GM19452 (cell line): ENCODE measurements around the gene SCARB1.
"Not testable (repeated sequence)": the region's sequence is repeated elsewhere in the genome, so short reads cannot be mapped to it uniquely, and the experiment has no call there.

Experiments used
- ATAC-seq: cut with Tn5 transposase; IDR thresholded peaks from one replicate; pipeline ENCODE4 v1.9.1; 2021; ENCODE audit not compliant: unreplicated experiment

Gene SCARB1

GRCh38 chr12:124863416-124864325, at the start of gene SCARB1:
Gene SCARB1, minus strand, starts transcription at chr12:124863864. Its CDS starts 144 bp downstream, at chr12:124863720.
- ATAC-seq, result peak; percentile 77

DNA sequence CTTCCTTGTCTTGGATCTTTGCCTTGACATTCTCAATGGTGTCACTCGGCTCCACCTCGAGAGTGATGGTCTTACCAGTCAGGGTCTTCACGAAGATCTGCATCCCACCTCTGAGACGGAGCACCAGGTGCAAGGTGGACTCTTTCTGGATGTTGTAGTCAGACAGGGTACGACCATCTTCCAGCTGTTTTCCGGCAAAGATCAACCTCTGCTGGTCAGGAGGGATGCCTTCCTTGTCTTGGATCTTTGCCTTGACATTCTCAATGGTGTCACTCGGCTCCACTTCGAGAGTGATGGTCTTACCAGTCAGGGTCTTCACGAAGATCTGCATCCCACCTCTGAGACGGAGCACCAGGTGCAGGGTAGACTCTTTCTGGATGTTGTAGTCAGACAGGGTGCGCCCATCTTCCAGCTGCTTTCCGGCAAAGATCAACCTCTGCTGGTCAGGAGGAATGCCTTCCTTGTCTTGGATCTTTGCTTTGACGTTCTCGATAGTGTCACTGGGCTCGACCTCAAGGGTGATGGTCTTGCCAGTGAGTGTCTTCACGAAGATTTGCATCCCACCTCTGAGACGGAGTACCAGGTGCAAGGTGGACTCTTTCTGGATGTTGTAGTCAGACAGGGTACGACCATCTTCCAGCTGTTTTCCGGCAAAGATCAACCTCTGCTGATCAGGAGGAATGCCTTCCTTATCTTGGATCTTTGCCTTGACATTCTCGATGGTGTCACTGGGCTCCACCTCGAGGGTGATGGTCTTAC, 49.0 kb upstream of the SCARB1 start:
- ATAC-seq, result not testable (repeated sequence)

DNA sequence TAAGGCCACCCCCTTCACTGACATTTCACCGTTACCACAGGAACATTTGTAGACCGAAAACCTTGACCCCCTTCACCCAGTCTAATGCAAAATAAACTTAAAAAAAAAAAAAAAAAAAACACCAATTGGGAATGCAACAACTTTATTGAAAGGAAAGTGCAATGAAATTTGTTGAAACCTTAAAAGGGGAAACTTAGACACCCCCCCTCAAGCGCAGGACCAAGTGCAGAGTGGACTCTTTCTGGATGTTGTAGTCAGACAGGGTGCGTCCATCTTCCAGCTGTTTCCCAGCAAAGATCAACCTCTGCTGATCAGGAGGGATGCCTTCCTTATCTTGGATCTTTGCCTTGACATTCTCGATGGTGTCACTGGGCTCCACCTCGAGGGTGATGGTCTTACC, 47.9 kb upstream of the SCARB1 start:
- ATAC-seq, result not testable (repeated sequence)

- ATAC-seq, result no peak
Observed at GRCh38 chr12:124910561-124911478, 47.2 kb upstream of the SCARB1 start.

DNA sequence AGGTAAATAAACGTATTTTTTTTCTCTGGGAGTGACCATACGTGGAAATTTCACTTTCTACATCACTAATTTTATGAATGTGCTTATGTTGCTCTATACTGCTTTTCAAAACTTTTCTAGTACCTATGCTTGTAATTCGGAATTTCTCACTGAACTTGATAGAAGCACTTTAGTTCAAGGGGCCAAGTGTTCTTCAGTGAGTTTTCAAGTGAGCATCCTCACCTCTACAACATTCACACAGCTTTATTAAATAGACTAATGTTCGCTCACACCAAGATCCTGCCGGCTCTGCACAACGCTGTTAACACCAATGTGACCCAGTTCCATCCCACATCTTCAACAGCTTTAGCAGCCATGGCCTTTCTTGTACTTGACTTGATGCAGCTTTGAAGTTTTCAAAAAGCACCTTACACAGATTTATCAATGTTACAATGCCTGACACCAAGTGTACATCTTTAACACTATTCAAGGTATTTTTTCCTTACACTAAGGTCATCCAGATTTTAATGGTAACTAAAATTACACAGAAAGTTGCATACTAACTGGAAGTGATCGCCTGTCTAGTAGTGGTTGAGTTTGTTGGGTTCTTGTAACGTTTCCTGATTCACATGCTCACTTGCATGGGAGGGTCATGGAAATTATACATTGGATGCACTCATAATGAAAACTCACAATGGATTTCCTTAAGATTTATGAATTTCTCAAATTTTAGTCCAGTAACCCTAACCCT, 46.3 kb upstream of the SCARB1 start:
- ATAC-seq, result no peak

GRCh38 chr12:124906606-124907261, 43.1 kb upstream of the SCARB1 start:
- ATAC-seq, result peak; percentile 61

DNA sequence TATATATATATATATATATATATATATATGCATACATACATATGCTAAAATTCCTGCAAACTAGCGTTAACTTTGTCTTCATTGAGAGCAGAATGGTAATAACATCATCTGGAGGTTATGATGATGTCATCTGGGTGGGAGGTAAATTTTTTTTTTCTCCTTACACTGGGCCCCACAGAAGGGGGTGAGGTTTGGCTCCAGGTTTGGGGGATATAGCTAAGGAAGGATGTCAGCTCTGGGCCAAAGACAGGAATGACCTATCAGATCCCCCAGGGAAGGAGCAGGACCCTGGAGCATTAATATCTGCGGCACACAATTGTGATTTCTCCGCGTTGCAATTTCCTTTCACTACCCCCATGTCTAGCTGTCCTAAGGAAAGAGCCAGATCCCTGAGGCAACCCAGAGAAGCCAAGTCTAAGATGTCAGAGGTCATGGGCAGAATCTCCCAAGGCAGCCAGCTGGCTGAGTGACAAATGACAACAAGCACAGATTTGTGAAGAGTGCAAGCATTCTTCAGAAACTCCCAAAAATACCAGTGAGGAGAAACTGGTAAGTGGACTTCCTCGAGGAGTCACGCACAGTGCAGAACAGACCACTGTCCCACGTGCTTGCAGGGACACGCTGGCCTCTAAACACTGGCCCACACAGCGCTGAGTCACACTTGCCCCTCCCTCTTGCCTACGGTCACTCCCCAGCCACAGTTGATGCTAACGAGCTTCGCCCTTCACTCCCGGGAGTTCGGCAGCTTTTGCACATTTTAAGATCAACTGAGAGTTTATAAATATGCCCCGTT, 40.8 kb upstream of the SCARB1 start:
- no peak for ATAC-seq

- ATAC-seq, result no peak
Observed at GRCh38 chr12:124902916-124903315, 39.3 kb upstream of the SCARB1 start.

DNA sequence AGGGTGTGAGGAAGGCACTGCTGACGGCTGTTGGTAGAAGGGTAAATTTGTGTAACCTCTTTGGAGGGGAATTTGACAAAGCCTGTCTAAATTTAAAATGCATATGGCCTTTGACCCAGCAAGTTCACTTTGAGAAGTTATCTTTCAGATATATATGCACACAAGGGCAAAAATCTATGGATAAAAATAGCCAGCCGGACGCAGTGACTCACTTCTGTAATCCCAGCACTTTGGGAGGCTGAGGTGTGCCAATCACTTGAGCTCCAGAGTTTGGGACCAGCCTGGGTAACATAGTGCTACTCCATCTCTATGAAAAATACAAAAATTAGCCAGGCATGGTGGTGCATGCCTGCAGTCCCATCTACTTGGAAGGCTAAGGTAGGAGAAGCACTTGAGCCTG, 37.3 kb upstream of the SCARB1 start:
- no peak for ATAC-seq

DNA sequence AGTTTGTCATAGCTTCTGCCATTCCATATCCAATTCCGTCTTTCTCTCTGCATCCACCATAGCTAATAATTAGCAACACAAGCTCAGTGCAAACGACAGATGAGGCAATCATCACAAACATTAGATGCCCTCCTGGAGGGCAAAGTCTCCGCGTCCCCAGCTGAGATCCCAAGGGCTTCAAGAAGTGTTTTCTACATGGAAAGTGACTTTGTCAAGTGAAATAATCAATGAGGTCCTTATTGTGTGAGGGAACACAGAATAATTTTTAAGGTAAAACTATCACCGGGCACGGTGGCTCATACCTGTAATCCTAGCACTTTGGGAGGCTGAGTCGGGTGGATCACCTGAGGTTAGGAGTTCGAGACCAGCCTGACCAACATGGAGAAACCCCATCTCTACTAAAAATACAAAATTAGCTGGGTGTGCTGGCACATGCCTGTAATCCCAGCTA, 36.7 kb upstream of the SCARB1 start:
- ATAC-seq, result not testable (repeated sequence)

DNA sequence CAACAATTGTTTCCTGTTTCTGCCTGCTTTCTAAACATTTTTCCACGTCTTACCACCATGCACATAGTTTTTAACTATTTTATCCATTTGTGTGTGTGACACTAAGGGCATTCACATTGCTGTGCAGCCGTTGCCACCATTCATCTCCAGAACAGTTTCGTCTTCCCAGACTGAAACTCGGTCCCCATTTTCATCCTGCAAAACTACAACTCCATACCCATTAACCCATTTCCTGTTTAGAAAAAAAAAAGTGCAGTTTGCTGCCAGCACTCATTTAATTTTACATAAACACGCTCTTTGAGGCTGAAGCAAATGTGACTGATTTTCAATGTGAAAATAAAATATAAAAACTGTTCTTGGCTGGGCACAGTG, 35.2 kb upstream of the SCARB1 start:
- no peak for ATAC-seq

- ATAC-seq, result peak; percentile 50
Observed at GRCh38 chr12:124898200-124898922, 34.7 kb upstream of the SCARB1 start.

- ATAC-seq, result no peak
Observed at GRCh38 chr12:124896461-124896860, 32.8 kb upstream of the SCARB1 start.

DNA sequence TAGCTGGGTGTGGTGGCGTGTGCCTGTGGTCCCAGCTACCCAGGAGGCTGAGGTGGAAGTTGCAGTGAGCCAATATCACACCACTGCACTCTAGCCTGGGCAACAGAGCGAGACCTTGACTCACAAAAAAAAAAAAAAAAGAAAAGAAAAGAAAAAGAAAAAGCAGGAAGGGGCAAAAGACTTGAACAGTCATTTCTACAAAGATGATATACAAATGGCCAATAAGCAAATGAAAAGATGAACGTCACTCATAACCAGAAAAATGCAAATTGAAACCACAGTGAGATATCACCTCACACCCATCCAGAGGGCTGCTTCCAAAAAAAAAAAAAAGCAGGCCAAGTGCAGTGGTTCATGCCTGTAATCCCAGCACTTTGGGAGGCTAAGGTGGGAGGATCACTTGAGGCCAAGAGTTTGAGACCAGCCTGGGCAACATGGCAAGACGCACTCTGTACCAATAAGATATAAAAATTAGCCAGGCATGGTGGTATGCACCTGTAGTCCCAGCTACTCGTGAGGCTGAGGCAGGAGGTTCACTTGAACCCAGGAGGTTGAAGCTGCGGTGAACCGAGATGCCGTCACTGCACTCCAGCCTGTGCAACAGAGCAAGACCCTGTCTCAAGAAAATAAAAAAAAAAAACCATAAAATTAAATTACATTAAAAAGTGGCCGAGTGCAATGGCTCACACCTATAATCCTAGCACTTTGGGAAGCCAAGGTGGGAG, 30.3 kb upstream of the SCARB1 start:
- peak; percentile 65 for ATAC-seq

- ATAC-seq, result no peak
Observed at GRCh38 chr12:124888260-124888659, 24.6 kb upstream of the SCARB1 start.

DNA sequence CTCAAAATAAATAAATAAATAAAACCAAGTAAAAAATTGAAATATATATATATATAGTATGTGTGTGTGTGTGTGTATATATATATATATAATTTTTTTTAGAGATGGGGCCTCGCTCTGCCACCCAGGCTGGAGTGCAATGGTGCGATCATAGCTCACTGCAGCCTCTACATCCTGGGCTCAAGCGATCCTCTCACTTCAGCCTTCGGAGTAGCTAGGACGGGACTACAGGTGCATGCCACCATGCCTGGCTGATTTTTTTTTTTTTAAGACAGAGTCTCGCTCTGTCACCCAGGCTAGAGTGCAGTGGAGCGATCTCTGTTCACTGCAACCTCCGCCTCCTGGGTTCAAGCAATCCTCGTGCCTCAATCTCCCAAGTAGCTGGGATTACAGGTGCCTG, 24.1 kb upstream of the SCARB1 start:
- ATAC-seq, result not testable (repeated sequence)

- ATAC-seq, result peak; percentile 86
Observed at GRCh38 chr12:124884587-124885438, 21.1 kb upstream of the SCARB1 start.
